Occipital lobe (tissue), 2 donors: ENCODE data around the gene GALNT12. TPM values are rescaled to one million over a fixed set of nuclear protein-coding genes. Genes with fewer than 3 reads are reported as not detected.

Source experiments
- DNase-seq: peaks from one replicate; lab custom pipeline; 2025; lab: John Stamatoyannopoulos, UW
- total RNA-seq: library from RNA; depleted of rRNA; stranded (reverse); fragments of >200 nt; gene quantifications from one replicate; pipeline ENCODE4 v1.2.3, GENCODE V29; 2014

Gene GALNT12
- total RNA-seq, 1 donor from 2014 or later = 1.2 TPM

DNA sequence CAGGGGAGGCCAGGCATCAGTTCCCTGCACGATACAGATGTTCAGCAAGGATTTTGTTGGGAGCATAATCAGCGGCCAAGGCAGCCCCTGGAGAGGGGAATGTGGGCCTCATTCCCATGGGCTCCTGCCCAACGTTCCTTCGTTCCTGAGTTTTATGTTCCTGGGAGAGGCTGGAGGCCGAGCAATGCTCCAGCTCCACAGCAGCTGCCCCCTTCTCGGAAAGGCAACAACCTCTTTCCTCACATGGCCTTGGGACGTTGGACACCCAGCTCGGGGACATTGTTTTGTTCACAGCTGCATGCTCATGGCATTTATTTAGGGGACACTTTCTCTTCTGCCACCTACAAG is 72.5 kb downstream of the GALNT12 start:
- no peak for DNase-seq

DNA sequence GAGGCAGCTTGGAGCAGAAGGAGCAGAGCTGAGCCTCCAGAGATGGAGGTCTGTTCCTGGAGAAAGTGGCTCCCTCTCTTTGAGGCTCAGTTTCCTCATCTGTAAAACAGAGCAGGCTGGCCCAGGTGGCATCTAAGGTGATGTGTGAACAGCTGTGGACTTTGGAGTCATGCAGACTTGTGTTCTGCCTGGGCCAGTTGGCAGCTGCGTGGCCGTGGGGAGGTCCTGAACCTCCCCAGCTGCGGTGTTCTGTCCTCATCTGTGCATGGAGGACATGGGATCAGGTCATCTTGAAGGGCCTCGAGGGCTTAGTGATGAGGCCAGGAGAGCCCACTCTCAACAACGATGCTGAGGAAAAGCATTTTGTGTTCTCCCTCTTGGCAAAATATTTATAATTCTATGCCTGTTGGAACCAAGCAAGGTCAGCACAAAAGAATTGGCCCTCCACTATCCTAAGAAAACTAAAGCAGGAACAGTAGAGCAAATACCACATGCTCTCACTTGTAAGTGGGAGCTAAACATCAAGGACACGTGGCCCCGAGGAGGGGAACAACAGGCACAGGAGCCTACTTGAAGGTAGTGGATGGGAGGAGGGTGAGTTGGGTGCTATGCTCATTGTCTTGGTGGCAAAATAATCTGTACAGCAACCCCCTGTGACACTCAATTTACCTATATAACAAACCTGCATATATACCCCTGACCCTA is 73.0 kb downstream of the GALNT12 start:
- no peak for DNase-seq

- no peak for DNase-seq
These were observed 73.9 kb downstream of the GALNT12 start for GRCh38 chr9:98881356-98881755.

- no peak for DNase-seq
These were observed 74.5 kb downstream of the GALNT12 start for GRCh38 chr9:98881836-98882568.

GRCh38 chr9:98882569-98882923 is 75.1 kb downstream of the GALNT12 start:
- DNase-seq = no peak

DNA sequence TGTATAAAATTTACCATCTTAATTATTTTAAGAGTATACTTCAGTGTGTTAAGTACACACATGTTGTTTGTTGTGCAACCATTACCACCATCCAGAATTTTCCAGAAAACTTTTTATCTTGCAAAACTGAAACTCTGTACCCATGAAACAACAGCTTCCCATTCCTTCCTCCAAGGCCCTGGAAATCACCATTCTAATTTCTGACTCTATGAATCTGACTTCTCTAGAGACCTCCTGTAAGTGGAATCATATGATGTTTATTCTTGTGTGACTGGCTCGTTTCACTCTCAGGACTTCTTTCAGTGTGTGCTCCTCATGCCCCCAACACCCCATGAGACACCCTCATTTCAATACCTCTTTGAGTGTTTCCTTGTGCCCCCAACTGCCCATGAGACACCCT is 75.8 kb downstream of the GALNT12 start:
- no peak for DNase-seq

- no peak for DNase-seq
These were observed 77.4 kb downstream of the GALNT12 start for GRCh38 chr9:98884849-98885248.

DNA sequence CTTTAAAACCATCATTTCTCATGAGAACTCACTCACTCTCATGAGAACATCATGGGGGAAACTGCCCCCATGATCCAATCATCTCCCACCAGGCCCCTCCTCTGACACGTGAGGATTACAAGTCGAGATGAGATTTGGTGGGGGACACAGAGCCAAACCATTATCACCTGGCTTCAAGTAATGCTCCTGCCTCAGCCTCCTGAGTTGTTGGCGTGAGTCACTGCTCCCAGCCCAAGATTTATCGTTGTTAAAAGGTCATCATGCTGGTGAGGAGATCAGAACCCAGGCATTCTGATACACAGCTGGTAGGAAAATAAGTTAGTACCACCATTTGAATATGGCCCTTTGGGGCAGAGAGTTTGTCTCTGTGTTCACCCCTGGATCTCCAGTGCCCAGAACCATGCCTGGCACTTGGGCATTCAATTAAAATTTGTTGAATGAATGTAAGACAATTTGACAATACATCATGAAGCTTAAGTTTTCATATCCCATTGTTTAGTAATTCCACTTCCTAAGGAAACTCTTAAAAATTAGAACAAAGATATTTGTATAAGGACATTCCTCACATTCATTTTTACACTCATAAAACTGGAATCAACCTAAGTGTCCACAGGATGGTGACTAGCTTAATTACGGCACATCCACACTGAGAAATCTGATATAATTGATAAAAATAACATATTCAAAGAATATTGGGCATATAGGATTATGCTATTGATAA is 78.3 kb downstream of the GALNT12 start:
- DNase-seq = no peak

DNA sequence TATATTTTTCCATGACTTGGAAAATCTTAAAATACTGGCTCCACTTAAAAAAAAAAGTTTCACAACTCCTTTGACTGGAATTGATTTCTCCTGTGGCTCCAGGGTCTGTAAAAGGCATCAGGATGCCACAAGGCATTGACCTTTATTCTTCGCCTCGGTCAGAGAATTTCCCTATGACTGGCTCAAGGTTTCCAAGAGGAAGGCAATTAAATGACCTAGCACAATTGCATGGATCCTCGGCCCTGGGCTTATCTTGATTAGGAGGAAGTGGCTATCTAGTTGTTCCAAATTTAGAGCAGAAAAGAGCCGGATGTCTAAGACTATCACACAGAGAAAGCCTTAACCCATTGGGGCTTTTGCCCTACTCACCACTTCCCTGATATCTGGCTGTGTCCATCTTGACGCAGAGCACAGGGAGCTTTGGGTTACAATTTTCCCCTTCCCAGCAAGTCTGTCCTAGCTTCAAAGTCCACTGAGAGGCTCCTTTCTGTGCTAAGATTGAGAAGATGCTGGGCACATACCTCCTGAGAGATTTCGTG is 79.3 kb downstream of the GALNT12 start:
- no peak for DNase-seq

DNA sequence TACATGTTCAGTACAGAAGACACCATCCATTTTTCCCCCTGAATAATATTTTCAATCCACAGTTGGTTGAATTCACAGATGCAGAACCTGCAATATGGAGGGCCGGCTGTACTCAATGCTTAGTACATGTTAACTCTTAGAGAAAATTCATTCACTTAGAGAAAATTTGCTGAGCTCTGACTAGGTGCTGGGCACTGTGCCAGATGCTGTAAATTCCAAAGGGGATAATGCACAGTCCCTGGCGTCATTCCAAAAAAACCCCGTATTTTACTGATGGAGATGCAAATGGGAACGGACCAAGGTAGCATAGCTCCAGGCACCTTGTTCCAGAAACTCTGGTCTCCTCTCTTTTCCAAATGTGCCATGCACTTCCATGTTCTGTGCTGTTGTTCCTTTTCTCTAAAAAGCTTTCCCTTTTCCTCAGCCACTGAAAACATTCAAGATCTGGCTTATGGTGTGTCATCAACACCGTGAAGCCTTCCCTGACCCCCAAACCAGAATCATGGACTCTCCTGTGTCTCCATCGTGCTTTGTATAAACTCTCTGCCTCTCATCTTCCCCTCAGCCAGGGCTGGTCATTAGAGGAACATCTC is 80.5 kb downstream of the GALNT12 start:
- no peak for DNase-seq

DNA sequence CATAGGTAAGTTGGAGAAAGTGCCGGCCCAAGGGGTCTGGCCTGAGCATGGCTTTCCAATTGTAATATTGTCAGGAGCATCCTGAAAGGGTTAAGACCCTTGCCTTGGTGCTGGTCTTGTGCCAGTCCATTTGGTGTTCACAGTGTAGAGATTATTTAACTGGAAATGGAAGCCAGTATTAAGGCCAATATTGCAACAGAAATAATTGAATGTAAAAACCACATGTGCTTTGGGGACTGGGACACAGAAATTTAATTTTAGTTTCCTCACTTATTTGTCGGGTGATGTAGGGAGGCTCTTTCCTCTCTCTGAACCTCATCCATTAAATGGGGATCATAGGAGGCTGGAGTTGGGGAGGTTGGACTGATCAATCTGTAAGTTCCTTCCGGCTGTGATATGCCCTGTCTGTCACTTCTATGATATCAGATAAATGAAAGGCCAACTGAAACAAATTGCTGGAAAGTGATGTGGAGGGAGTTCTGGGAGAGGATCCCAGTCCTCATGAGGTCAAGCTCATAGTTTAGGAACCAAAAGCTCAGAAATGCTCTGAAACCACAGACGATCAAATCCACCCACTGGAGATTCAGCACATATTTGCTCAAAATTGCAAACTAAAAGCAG is 81.4 kb downstream of the GALNT12 start:
- no peak for DNase-seq

DNA sequence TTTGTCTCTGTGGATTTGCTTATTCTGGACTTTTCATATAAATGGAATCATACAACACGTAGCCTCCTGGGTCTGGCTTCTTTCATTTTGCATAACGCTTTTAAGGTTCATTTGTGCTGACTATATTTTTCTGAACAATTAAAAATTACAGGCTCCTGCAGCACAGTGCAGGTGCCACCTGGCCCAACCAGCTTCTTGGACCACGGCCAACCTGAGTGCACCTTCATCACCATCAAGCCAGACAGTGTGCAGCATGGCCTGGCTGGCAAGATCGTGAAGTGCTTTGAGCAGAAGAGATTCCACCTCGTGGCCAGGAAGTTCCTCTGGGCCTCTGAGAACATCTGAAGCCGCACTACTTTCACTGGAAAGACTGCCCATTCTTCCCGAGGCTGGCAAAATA is 82.8 kb downstream of the GALNT12 start:
- no peak for DNase-seq

DNA sequence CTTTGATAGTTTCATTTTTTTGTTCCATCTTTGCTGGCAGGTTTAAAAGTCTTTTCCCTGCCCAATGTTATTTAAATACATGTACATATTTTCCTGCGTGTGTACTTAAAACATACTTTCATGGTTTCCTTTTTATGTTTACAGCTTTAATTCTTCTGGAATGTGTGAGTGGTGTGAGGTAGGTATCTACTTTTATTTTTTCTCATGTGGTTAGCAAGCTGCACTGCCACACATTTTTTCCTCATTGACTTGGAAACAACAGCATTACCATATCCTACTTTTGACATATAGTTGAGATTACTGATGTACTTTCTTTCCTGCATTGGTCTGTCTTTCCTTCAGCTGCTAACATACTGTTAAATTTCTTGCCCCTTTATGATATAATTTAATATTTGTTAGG is 84.8 kb downstream of the GALNT12 start:
- no peak for DNase-seq

GRCh38 chr9:98892690-98893089 is 85.2 kb downstream of the GALNT12 start:
- no peak for DNase-seq

DNA sequence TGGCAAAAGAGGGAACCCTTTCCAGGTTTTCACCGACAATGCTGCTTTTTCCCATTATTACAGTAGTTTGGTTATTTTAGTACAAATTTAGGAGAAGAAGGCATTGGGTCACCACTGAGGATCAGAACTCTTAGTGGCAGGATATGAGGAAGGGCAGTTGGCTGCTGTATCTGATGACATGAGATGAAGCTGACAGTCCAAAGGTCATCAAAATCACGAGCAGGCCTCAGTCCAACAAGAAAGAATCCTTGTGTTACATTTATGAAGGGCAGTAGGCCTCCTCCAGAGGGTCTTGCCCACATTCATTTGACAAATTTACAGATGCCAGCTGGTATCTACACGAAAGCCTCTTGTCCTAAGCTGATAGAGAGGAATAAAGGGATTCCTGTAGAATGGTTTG is 86.7 kb downstream of the GALNT12 start:
- DNase-seq = no peak

GRCh38 chr9:98894761-98895160 is 87.3 kb downstream of the GALNT12 start:
- DNase-seq = no peak

- DNase-seq = no peak
These were observed 89.2 kb downstream of the GALNT12 start for GRCh38 chr9:98896632-98897031.

DNA sequence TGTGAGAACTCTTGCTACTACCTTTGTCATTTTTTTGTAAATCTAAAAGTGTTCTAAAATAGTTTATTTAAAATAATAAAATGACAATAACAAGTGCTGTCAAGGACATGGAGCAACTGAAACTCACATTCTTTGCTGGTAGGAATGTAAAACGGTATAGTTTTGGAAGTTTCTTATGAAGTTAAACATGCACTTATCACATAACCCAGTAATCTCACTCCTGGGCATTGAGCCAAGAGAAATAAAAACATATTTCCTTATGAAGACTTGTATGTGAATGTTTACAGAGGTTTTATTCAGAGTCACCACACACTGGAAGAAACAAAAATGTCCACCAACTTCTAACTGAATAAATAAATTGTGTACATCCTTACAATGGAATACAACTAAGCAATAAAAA is 90.3 kb downstream of the GALNT12 start:
- DNase-seq = no peak

- no peak for DNase-seq
These were observed 92.1 kb downstream of the GALNT12 start for GRCh38 chr9:98899408-98900056.
